GM10266 (cell line): Measurements from ENCODE around the gene DOK5.

Experiments used
- DNase-seq: peaks from one replicate; pipeline ENCODE4 v3.0.0; 2012; ENCODE audit errors: extremely low spot score
- TF ChIP-seq, protein P1 (sequence below): IDR thresholded peaks from 2 replicates; pipeline ENCODE4 v1.5.1; 2012; ENCODE audit warnings: mild to moderate bottlenecking, low read depth; ENCODE audit not compliant: control insufficient read depth, insufficient read depth; ENCODE audit errors: missing control alignments

The DOK5 gene

DNA sequence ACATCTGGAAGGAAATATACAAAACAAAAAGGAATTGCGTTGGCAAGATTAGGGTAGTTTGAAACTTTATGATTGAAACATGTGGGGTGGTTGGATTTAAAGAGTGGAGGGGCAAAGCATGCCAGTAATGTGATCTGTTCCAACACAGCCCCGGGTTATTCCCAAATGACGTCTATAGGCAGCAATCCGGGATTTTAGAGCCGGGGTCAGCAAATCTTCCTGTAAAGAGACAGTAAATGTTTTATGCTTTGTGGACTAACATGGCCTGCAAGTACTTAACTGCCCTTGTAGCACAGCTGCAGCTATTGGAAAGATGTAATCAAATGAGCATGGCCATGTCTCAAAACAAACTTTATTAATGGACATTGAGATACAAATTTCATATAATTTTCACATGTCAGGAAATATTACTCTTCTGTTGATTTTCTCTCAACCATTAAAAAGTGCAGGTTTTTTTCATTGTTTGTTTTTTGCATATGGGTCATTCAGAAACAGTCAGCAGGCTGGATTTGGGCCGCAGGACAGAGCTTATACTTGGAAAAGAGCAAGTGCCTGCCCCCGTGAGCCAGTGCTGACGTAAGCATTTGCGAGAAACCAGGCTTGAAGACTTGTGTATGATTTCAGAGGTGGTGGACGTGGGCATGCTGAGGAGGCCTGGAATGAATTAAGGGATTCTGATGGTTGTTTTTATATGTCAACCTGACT is 136.5 kb downstream of the DOK5 start:
- DNase-seq = no peak
- TF ChIP-seq, protein P1, sequence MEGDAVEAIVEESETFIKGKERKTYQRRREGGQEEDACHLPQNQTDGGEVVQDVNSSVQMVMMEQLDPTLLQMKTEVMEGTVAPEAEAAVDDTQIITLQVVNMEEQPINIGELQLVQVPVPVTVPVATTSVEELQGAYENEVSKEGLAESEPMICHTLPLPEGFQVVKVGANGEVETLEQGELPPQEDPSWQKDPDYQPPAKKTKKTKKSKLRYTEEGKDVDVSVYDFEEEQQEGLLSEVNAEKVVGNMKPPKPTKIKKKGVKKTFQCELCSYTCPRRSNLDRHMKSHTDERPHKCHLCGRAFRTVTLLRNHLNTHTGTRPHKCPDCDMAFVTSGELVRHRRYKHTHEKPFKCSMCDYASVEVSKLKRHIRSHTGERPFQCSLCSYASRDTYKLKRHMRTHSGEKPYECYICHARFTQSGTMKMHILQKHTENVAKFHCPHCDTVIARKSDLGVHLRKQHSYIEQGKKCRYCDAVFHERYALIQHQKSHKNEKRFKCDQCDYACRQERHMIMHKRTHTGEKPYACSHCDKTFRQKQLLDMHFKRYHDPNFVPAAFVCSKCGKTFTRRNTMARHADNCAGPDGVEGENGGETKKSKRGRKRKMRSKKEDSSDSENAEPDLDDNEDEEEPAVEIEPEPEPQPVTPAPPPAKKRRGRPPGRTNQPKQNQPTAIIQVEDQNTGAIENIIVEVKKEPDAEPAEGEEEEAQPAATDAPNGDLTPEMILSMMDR = no peak

DNA sequence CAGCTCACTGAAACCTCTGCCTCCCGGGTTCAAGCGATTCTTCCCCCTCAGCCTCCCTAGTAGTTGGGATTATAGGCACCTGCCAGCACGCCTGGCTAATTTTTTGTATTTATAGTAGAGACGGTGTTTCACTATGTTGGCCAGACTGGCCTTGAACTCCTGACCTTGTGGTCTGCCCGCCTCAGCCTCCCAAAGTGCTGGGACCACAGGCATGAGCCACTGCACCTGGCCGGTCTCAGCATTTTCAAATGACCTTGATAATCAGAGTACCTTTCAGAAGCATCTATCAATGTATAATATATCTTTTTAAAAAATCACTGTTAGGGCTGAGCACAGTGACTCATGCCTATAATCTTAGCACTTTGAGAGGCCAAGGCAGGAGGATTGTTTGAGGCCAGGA is 143.0 kb downstream of the DOK5 start:
- no peak for DNase-seq
- TF ChIP-seq, protein P1 = no peak

DNA sequence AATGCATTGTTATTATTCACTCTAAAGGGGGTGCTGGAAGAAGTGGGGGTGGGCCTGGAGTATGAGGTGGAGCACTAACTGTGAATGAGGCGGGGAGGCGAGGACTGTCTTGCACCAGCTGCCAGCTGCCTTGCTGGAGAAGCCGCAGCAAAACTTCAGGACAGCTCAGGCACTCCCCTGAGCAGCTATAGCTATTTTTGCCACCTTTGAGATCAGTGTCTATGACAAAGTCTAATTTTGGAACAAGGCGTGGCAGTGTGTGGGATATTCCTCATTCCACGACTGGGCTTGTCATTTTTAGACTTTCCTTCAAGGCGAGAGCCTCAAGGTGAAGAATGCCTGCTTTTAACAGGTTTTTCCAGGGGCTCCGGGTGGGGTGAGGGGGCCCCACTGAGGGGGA is 143.8 kb downstream of the DOK5 start:
- no peak for DNase-seq
- TF ChIP-seq, protein P1 = no peak

DNA sequence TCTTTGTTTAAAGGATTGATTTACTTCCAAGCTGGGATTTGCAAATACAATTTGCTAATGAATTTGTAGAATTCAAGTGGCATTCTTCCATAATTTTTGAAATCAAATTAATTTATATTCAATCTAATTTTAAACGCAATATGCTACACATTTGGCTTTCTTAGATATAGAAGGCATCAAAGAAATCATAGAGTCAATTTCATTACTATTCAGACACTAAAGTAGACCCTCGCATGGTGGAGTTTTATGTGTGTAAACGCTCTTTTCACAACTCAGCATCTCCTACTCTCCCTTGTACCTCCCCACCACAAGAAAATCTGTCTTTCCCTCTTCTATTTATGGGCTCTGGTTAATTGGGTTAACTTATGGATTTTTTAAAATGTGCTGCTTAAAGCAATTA is 144.3 kb downstream of the DOK5 start:
- TF ChIP-seq, protein P1 = no peak
- DNase-seq = no peak

DNA sequence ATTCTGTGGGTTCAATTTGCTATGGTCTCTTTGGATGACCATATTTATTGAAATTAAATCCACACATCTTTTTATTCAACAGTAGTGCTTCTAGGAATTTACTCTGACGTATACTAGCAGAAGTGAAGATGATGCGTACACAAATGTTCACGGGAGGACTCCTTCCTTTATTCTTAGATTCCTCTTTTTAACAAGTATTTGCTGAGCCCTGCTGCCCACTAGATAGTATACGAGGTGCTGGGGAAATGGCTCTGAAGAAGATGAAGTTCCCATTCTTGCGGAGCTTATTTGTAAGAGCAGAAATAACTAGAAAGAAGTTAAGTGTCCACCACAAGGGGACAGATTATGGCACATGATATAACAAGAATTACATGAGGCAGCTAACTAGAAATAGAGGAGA is 145.2 kb downstream of the DOK5 start:
- no peak for DNase-seq

DNA sequence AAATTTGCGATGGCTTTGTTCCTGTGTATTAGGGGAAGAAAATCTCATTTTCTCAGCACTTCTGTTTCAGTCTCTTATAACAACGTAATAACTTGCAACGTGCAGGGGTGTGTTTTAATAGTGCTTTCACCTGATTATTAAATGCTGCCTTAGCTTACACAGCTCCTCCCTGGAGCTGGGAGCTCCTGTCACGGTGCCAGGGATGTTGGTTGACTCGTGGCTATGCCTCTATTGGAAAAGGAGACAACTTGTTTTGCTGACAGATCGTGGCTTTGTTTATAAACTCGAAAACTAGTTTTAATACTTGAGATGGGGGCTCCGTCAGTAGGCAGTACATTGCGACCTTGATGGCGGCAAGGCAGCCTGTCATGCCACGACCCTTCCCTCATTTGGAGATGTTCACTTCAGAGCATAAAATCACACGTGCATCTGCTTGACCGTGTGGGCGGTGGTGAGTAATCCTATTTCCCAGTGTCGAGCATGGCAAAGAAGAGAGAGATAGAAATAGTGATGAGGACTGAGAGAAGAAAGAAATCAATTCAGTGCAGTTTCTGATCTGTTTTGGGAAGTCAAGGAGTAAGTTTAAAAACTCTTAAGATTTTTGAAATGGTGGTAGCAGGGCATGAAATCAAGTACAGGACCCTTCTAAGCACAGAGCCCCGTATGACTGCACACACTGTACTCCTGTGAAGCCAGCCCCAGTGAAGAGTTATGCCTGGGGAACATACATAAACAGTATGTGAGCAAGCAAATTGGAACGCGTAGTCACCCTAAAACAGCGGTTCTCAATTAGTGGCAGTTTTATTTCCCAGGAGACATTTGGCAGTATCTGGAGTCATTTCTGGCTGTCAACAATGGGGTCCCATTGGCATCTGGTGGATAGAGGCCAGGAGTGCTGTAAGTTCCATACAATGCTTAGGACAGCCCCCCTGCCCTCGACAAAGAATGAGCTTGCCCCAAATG is 147.2 kb downstream of the DOK5 start:
- TF ChIP-seq, protein P1 = no peak
- no peak for DNase-seq

More for the DNA sequence above, 145.2 kb downstream of the DOK5 start:
- TF ChIP-seq, protein P1 = no peak

DNA sequence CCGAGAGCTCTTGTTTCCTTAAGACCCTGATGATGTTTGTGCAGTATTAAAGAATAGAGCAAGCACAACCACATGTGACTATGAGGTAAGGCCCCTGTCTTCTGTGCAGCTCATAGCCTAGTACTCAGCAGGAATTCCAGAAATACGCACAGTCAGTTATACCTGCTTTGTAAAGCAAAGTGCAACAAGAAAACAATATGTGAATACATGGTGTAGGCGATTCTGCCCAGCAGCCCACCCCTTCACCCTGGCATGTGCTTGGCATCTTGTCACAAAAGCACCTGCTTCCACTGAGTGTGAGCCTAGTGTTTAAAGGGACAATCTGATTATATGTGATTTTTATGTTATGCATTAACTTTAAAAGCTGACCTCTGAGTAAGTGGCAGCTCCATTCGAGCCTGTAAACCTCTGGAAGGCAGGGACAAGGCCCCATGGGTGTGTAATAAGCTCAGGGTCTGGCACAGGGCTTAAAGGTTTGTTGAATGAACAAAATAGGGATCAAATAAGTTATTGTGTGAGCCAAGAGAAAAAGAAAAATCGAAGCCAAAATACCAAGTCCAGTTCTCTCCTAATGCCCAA is 148.7 kb downstream of the DOK5 start:
- TF ChIP-seq, protein P1 = no peak
- DNase-seq = no peak
